Measurements from ENCODE around the gene SOX5.

Gene SOX5

DNA sequence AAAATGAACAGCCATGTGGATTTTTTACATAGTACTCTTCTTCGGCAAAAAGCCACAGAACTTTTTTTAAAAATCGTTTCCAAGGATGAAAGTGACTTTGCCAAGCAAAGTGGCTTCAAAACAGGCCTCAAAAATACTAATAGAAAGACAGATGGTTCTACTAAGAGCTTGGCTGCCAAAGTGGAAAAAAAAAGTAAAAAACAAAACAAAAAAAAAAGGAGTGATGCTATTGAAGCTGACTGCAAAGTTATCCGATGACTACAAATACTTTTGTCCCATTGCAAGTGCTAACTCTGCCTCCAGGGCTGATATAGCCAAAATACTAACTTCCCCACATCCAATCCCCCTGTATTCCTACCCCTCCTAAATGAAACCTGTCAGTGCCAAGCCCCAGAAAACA is 277.6 kb downstream of the SOX5 start:
- DNase-seq = no peak

DNA sequence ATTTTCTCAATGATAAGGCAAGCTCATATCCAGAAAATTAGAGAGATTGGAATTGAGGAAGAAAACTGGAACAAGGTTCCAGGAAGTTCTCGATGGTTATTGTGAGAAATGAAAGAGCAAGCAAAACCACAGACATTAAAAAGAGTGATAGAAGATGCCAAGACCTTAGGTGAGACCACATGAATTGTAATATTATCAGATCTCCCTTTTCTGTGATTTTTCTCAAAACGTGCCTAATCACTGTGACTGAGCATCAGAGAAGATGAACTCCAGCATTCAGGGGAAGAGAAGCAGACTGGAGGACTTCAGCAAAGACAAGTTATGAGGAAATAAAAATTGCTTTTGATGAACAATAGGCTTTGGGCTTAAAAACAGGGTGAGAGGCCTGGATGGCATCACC is 278.8 kb downstream of the SOX5 start:
- DNase-seq = no peak

DNA sequence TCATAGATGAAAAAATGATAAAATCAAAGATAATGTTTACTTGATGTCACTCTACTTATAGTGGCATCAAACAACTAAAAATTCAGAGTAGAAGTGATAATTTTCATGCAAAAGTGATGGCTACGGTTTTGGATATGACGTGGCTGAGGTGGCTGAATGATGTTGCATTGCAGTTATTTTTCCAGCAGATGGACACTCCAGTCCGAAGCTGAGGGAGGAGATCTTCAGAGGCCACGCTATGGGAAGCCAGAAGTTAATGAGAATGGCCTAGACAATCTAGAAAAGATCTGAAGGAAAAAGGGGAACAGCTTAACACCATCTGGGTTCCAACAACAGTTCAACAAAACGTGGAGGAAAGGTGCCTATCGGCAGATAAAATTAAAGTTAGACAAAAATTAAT is 279.8 kb downstream of the SOX5 start:
- no peak for DNase-seq

DNA sequence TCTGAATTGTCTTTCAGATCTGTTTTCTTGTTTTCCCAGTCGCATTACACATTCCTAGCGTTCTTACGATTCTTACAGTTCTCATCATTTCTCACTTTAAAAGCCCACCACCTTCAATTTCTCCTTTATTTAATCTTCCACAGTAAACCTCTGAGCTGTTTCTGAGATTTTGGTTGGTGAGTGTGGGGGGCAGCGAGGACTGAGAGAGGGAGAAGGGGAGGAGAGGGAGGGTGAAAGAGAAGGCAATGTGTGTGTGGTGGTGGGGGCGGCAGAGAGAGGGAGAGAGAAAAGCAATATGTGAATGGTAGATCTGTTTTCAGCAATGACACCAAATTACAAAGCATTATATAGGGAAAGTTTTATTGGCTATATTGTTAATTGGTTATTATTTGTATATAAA is 282.6 kb downstream of the SOX5 start:
- no peak for DNase-seq

DNA sequence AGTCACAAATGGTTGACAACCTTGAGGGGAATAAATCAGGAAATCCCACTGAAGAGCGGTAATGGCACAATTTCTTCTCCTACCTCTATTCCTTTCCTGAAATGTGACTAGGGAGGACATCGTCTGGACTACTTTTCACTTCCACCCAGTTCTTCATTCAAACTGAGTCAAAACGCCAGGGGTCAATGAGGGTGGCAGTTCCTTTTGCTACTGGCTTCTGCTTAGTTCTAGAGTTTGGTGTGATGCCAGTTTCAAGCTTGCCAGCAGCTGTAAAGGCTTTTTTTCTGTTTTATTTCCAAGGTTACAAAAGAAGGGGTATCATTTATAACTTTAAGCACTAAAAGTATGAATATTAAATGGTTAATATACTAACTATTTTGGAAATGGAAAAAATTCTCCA is 286.5 kb downstream of the SOX5 start:
- DNase-seq = no peak

DNA sequence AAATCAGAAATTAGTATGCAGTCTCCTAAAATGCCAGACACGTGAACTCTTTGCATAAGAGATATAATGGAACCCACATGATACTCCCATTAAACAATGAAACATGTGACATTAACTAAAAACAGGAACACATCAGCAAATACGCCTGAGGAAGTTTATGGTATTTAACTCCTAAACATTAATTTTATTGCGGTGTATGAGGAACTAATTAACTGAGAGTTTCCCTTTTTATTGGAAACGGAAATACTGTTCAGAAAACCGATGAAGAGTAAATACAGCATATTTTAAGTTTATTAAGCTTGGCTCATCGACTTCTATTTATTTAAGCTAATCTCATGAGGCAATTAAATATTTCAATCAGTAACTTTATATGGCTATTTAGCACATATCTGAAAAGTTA is 290.3 kb downstream of the SOX5 start:
- no peak for DNase-seq

DNA sequence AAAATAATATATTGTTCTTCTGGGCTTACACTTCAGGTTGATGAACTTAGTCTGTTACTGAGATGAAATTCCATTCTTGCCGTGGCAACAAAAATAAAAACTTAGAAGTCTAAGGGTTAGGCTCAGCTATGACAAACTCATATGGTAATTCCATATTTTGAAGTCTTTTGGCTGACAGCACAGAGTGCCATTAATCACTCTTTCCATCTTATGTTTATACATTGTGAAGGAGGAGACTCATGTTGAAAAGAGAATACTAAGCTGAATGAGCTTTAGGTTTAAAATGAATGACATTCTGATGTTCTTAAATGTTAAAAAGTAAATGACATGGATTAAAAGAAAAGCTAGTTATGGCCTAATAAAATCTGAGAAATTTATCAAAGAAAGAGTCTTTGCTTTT is 291.9 kb downstream of the SOX5 start:
- no peak for DNase-seq

DNA sequence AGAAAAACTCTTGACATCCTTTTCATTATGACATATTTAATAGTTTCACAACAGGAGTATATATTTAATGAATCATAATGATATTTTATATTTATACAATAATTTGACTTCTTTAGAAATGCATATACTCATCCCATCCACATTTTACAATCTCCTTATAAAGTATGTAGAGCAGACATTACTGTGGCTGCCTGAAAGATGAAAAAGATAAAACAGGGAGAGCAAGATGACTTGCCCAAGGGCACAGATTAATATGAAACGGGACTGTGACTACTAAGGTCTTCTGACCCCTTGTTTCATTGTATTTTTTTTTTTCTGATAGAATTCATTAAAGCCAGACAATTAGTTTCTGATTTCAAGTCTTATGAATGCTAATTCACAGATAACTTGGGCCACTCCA is 293.6 kb downstream of the SOX5 start:
- DNase-seq = no peak

DNA sequence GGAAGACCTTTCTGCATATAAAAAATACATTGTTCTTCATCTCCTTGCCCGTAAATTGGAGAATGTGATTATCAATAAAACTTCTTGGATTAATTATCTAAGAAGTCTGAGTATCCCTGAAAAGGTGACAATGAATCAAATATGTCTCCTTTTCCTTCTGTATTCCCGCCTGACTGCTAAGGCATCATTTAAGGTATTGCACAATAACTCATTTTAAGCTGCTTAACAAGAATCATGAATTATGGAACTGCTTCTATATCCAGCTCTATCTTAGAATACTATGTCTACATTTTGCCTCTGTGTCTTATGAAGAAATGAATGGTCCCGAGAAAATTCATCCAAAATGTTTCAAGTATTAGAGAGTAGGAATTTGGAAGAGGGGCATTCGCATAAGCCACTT is 294.4 kb downstream of the SOX5 start:
- DNase-seq = no peak

DNA sequence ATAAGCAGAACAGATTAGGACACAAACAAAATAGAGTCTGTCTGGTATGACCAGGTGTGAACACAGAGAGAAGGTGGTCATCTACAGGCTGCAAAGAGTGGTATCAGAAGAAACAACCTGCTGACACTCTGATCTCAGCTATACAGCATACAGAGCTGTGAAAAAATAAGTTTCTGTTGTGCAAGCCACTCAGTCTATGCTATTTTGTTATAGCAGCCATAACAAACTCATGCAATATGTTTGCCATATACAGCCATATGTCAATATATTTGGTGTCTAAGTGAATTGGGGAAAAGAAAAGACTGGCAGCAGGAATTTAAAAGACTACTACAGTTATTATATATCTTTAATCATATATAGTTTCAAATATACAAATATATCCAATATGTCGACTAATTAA is 300.9 kb downstream of the SOX5 start:
- no peak for DNase-seq

DNA sequence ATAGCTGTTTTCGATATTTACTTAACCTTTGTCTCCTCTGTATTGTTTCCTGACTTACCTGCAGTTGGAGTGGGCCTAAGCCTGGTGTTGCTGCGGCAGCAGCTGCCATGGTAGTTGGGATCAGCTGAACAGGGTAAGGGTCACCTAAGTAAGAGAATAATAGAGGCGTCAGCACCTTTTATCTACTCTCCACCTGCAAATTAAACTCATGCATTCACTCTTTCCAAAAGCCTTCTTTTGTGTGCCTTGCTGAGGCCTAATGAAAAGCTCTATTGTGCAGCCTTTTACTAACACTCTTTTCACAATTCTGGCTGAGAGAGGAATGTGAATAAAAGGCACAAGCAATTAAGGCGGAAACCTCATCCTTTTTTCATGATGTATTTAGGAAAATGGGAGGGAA is 308.7 kb downstream of the SOX5 start:
- peak; percentile 22 for DNase-seq

DNA sequence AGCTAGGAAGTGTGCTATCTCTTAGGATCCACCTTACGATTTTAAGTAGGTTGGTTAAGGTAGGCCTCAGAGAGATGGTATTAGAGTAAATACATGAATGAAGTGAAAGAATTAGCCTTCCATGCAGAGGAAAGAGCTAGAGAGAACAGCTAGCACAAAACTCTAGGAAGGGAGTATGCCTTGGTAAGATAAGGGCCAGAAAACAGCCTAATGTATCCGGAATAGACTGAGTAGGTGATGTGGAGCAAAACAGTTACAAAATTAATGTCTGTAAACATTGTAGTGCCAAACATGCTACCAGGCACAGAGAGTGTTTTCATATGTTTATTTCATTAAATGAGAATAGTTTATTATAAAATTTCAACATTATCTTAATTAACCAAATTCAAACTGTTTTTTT is 315.1 kb downstream of the SOX5 start:
- DNase-seq = no peak

DNA sequence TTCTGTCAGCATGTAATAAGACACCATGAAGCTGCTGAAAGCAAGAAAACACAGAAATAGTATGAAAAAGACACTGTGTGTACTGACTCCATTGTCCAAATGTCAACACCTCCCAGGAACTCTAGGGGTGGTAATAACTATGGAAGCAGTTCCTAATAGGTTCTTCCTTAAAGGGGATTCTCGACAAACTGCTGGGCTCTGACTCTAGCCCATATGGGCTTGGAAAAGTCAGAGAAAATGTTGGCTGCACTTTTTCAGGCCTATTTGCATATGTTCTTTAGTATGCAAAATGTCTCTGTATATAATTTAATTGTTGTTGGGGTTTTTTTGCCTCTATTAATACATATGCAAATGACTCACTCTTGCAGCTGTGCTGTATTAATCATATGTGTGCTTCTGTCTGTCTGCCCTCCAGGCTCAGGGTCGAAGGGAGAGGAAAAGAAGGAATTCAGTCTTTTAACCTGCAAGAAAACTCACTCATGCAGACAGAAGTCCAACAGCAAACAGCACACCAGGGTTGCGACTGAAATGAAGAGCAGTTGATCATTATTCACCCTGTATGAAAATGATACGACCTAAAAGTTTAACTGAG is 317.6 kb downstream of the SOX5 start:
- no peak for DNase-seq

DNA sequence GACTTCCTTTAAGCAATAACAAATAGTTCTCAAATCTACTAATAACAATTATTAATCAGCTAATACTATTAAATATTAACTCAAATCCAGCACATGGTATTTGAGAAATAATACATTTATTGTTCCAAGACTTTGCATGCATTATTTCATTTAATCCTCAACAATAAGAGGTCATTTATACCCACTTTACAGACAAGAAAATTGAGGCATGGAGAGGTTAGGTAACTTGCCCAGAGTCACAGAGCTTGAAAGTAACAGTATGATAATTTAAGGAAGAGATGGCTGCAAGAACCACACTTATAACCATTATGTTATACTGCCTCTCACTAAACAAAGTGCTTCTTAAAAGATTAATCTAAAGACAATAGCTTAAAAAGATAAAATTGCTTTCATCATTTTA is 318.9 kb downstream of the SOX5 start:
- DNase-seq = no peak

DNA sequence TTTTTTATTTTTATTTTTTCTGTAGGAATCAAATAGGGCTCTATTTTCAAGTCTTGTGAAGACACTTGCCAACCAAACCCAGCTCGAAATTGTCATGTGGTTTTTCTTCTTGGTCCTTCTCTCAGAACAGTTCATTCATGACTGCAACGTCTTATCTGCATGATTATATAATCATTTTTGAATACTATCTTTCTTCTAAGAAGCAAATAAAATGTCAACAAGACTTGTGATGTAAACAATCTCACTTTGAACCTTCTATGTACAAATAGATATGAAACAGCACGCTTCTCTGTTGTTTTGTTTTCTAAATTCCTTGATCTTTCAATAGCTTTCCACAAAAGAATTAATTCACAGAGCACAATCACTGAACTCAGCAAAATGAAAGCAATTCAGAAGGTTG is 320.7 kb downstream of the SOX5 start:
- no peak for DNase-seq

DNA sequence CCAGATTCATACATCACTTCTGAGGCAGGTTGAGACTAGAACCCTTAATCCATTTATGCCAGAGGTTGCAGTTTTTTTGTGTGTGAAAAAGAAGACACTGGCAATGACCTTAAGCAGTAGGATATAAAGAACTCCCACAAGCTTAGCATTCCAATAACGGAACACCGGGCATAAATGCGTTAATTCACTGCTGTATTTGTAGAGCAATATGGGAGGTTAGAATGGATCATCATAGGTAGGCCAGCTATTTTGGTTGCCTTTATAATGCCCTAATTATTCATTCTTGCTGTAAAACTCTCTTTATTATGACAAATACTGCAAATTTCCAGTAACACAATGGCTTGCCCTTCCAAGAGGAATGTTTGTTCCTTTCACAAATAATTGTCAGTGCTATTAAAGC is 322.7 kb downstream of the SOX5 start:
- no peak for DNase-seq

DNA sequence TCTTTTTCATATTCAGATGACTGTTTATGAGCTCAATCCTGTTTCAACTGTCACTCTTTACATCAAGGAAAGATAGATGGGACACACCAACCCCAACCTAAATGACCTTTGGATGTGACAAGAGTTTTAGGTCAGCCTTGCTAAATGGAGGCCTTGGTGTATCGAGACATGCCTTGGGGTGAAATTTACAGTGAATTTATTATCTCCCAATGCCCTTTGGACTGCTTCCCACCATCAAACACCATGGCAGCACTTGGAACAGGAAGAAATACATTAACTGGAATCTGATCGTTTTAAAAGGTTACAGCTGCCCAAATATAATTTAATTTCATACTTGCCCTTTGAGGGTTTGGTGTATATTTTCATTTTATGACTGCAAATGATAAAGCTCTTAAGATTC is 327.6 kb downstream of the SOX5 start:
- DNase-seq = no peak

DNA sequence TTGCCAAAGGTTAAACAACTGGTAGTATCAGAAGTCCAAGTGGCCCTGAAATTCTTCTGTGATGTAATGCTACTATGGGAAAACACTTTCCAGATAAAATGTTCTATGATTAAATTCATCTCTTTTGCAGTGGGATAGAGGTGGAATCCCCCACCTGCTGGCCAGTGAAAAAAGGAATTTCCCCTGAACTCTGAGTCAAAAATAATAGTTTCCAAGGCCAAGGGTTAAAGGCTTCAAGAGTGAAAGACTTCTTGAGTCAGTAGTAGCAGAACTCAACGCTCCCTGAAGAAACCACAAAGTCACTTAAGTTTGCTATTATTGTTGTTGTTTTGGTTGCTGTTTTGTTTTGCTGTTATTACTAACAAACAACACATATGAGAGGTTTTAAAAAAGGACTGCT is 330.8 kb downstream of the SOX5 start:
- no peak for DNase-seq

DNA sequence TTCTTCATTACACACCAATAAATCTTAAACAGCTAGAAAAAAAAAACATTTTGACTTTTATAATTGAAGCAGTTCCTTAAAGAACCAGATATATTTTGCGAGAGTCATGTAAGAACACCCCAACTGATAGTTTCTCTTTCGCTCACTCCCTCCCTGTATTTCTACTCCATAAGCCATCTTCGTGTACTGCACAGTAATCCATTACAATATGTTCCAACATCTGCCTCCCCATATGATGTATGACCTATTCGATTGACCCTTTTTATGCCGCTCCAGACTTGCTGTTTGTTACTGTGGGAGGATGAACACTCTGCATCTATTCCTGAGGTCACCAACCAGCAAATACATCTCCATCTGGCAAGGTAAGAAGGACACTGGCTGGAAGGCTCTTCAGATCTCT is 331.7 kb downstream of the SOX5 start:
- no peak for DNase-seq

DNA sequence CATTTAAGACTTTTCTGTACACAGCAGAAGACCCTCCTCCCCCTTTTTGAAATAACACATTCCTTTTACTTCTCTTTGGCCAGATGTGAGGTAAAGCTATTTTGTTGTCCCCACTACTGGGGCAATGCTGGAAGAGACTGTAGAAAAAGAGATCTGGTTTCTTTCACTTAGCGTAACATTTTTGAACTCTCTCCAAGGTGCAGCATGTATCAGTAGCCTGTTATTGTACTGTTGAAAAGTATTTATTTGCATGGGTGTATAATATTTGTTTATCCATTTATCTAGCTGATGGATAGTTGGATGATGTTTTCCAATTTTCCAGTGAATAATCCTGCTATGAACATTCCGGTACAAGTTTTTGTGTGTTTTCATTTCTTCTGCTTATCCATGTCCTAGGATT is 335.2 kb downstream of the SOX5 start:
- no peak for DNase-seq

DNA sequence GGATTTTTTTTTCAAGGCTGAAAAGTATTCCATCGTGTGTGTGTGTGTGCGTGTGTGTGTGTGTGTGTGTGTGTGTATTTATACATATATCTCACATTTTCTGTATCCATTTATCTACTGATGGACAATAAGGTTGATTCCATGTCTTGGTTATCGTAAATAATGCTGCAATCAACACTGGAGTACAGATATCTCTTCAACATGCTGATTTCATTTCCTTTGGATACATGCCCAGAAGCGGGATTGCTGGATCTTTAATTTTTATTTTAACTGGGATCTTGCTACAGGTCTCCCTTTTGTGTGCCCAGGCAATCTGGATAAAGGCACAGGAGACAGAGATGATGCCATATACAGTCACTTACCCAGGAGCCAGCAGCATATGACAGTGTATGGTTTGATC is 338.1 kb downstream of the SOX5 start:
- DNase-seq = no peak

DNA sequence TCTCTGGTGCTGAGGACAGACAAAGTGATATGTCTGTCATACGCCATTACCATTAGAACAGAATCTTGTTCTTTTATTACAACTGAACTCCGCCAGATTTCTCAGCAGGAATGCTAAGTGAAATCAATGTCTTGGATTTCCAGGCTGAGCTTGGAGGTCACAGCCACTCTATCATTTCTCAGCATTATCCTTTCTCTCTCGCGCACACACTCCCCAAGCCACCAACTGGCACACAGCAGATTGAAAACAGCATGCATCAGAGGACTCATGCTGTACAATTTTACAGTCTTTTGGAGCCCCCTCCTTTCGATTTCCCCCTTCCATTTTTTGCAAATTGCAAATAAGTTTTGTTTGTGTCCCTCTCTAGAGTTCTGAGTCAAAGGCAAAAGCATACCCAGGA is 348.6 kb downstream of the SOX5 start:
- no peak for DNase-seq

DNA sequence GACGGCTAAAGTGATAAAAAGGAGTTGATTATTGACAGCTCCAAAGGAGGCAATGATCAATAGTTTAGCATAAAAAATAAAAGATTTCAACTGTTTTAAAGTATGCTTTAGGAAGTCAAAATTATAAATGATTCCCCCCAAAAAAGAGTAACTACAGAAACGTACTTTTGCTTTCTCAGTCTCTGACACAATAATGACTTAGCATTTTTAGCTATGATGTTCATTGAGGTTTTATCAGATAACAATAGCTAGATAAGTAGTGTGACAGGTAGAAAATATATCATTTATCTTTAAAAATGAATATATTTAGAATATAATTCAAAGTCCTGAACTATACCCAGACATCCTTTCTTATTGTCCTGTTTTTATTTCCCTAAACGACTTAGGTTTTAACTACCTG is 352.9 kb downstream of the SOX5 start:
- DNase-seq = no peak

DNA sequence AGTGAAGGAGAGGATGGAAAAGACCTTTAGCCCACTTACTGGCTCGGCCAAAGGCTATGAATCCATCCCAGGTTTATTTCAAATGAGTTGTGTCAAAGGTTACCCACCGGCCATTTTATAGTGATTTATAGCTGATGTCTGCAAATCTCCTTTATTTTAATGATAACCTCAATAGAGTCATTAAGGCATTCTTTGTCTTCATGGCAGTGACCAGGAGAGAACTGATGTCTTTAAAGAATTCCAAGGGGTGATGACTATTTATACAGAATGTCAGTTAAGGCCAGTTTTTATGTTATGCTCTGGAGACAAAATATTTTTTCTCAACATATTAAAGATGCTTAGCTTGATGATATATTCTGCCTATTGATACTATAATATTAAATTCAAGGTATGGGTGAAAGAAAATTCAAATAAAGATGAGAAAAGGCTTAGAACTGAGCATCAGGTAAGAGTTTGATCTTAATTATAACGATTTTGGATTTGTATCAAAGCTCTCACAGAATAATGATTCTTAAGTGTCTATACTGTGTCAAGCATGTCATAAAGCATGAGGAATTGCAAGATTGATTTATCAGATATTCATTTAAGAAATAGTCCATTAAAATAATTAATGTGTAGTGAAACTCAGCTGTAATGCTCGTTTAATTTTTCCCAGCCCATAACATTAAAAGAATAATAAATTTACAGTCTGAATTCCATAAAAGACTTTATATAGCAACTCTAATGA is 361.5 kb downstream of the SOX5 start:
- no peak for DNase-seq

DNA sequence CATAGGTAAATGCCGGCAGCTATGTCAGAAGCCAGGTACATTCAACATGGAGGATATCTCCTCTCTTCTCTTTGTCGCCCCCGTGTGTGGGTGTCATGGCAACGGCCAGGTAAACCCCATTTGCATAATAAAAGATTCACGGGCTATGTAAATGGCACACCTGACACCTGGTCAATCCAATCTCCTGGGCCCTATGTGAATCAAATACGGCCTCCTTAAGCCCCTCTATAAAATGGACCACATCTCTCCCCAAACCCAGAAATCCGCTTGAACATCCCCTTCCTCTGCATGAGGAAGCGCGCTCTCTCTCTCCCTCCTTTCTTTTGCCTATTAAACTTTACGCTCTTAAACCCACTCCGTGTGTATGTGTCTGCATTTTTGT is 363.7 kb downstream of the SOX5 start:
- DNase-seq = no peak
